PC-9 (cell line): Measurements from ENCODE around the gene NADSYN1. TPM values are rescaled to one million over a fixed set of nuclear protein-coding genes. Genes with fewer than 3 reads are reported as not detected.
"Not testable (repeated sequence)": the region's sequence is repeated elsewhere in the genome, so short reads cannot be mapped to it uniquely, and the experiment has no call there.

Source experiments
- BruUV-seq: library from RNA; stranded (reverse); fragments of 400-500 nt; replicated peaks from 2 replicates; lab custom pipeline; 2021; lab: Mats Ljungman, UMichigan
- CTCF ChIA-PET: fragments of 300-600 bp; sonication (Branson Sonifier 250); formaldehyde crosslinking; loops from one replicate; lab custom pipeline; 2022; ENCODE audit warnings: antibody characterized with exemption; lab: Charles Lee
- POLR2A ChIA-PET: fragments of 300-600 bp; sonication (Branson Sonifier 250); formaldehyde crosslinking; loops from one replicate; lab custom pipeline; 2022; ENCODE audit warnings: antibody characterized with exemption; ENCODE audit not compliant: unreplicated experiment; lab: Charles Lee
- DNase-seq, 2 experiments: peaks; one replicate each; pipeline versions ENCODE4 v3.0.0 to v3.0.0-alpha.2; 2015 to 2022; ENCODE audit warnings: mixed read lengths in 1 of 2
- H2AFZ ChIP-seq: fragments of 200-600 bp; sonication (generic); 2 replicates; pipeline ENCODE4 v1.8.1; 2017; ENCODE audit warnings: antibody characterized with exemption
- H3F3A ChIP-seq: fragments of 200-600 bp; sonication (generic); 2 replicates; pipeline ENCODE4 v1.8.1; 2017; ENCODE audit warnings: antibody characterized with exemption, mild to moderate bottlenecking, low read depth; ENCODE audit not compliant: insufficient read depth
- H3K27ac ChIP-seq: fragments of 200-600 bp; sonication (generic); 2 replicates; pipeline ENCODE4 v1.6.1; 2016; ENCODE audit warnings: mixed run types
- H3K27me3 ChIP-seq: fragments of 200-600 bp; sonication (generic); 2 replicates; pipeline ENCODE4 v1.6.1; 2016; ENCODE audit warnings: low read depth, mixed run types; ENCODE audit not compliant: insufficient read depth
- H3K36me3 ChIP-seq: fragments of 200-600 bp; sonication (generic); 2 replicates; pipeline ENCODE4 v1.6.1; 2016; ENCODE audit warnings: low read depth, mixed run types
- H3K4me1 ChIP-seq: fragments of 200-600 bp; sonication (generic); replicated peaks from 2 replicates; pipeline ENCODE4 v1.6.1; 2016; ENCODE audit warnings: mixed run types; ENCODE audit not compliant: insufficient read depth
- H3K4me2 ChIP-seq: fragments of 200-600 bp; sonication (generic); 2 replicates; pipeline ENCODE4 v1.6.1; 2017; ENCODE audit warnings: mixed run types
- H3K4me3 ChIP-seq: fragments of 200-600 bp; sonication (generic); 2 replicates; pipeline ENCODE4 v1.6.1; 2016; ENCODE audit warnings: mixed run types
- H3K79me2 ChIP-seq: fragments of 200-600 bp; sonication (generic); 2 replicates; pipeline ENCODE4 v1.6.1; 2017; ENCODE audit warnings: low read depth, mixed run types
- H3K9me2 ChIP-seq: fragments of 200-600 bp; sonication (generic); 2 replicates; pipeline ENCODE4 v1.8.1; 2017; ENCODE audit warnings: mild to moderate bottlenecking; ENCODE audit not compliant: insufficient read depth
- H3K9me3 ChIP-seq: fragments of 200-600 bp; sonication (generic); 2 replicates; pipeline ENCODE4 v1.8.1; 2016; ENCODE audit warnings: low read depth; ENCODE audit not compliant: insufficient read depth
- H4K20me1 ChIP-seq: fragments of 200-600 bp; sonication (generic); 2 replicates; pipeline ENCODE4 v1.8.1; 2017; ENCODE audit not compliant: insufficient read depth
- EZH2 ChIP-seq: fragments of 200-600 bp; sonication (generic); IDR thresholded peaks from 2 replicates; pipeline ENCODE4 v1.8.0; 2017; ENCODE audit warnings: antibody characterized with exemption, low read depth
- intact Hi-C: fragments of 100-400 bp; cut with micrococcal nuclease; formaldehyde crosslinking; loops from one replicate; pipeline ENCODE4 v1.10.0; 2022; ENCODE audit not compliant: unreplicated experiment
- total RNA-seq: library from RNA; stranded (reverse); gene quantifications from 2 replicates; pipeline ENCODE4 v1.2.3, GENCODE V29; 2021
- TF ChIP-seq, protein P1 (sequence below): fragments of 200-600 bp; sonication (generic); conservative IDR thresholded peaks from 2 replicates; pipeline ENCODE4 v1.6.1; 2017; ENCODE audit warnings: mixed run types, antibody characterized with exemption, mild to moderate bottlenecking, moderate library complexity

NADSYN1 gene
- total RNA-seq, 1 experiment from 2014 or later = 118 TPM

DNA sequence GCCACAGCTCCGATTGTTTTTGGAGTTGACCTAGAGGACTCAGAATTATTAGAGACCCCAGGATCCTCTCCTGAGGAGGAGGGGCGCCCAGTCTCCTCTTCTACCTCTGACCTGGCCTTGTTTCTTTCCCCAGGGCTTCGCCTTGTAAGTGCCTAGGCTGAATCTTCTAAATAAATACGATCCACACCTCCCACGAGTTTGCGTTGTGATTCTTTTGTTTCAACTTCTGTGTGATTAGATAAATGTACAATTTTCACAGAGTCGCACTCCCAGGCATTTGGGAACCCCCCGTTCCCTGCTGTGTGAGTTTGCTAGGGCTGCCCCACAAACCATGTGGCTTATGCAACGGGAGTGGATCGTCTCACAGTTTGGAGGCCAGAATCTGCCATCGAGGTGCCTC lies 86.0 kb downstream of the NADSYN1 start:
- H2AFZ ChIP-seq = no peak overlapping the region
- no peaks in the 10 kb centered on the region for H3K27me3 ChIP-seq
- no peaks in the 10 kb centered on the region for H4K20me1 ChIP-seq
- H3K4me2 ChIP-seq = no peak overlapping the region
- H3K36me3 ChIP-seq = no peaks in the 10 kb centered on the region
- no peak overlapping the region for H3K27ac ChIP-seq
- no peak for DNase-seq
- 0 out of 2 replicates have a peak, but pooled peaks cover 5% of the 10 kb centered on the region for H3K4me1 ChIP-seq
- H3K9me3 ChIP-seq = no peaks in the 10 kb centered on the region
- intact Hi-C loops = no loop called here
- POLR2A ChIA-PET = no interaction called here
- BruUV-seq = no TSS peak
- no peaks in the 10 kb centered on the region for H3F3A ChIP-seq
- no peak for TF ChIP-seq EZH2
- TF ChIP-seq, protein P1, sequence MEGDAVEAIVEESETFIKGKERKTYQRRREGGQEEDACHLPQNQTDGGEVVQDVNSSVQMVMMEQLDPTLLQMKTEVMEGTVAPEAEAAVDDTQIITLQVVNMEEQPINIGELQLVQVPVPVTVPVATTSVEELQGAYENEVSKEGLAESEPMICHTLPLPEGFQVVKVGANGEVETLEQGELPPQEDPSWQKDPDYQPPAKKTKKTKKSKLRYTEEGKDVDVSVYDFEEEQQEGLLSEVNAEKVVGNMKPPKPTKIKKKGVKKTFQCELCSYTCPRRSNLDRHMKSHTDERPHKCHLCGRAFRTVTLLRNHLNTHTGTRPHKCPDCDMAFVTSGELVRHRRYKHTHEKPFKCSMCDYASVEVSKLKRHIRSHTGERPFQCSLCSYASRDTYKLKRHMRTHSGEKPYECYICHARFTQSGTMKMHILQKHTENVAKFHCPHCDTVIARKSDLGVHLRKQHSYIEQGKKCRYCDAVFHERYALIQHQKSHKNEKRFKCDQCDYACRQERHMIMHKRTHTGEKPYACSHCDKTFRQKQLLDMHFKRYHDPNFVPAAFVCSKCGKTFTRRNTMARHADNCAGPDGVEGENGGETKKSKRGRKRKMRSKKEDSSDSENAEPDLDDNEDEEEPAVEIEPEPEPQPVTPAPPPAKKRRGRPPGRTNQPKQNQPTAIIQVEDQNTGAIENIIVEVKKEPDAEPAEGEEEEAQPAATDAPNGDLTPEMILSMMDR = no peak
- H3K79me2 ChIP-seq = no peaks in the 10 kb centered on the region
- no peak overlapping the region for H3K4me3 ChIP-seq
- CTCF ChIA-PET = no interaction called here
- no peaks in the 10 kb centered on the region for H3K9me2 ChIP-seq

DNA sequence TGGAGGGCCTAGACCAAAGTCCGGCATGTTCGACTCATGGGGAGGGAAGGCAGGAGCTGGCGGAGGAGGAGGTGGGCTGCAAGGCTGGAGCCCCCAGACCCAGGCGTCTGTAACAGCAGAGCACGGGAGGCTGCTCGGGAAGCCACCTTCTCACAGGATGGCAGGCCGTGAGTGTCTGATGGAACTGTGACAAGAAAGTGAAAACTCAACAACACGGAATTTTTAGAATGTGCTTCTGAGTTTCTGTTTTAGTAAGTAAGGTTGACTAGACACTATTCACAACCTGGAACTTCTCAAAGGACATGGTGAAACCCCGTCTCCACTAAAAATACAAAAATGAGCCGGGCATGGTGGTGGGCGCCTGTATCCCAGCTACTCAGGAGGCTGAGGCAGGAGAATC lies 87.0 kb downstream of the NADSYN1 start:
- CTCF ChIA-PET, H3K4me1 ChIP-seq, H3K79me2 ChIP-seq, H2AFZ ChIP-seq, BruUV-seq, H3K27me3 ChIP-seq, H3K27ac ChIP-seq, H4K20me1 ChIP-seq, H3K36me3 ChIP-seq, POLR2A ChIA-PET, H3K9me2 ChIP-seq, intact Hi-C loops, H3K4me3 ChIP-seq, H3K4me2 ChIP-seq, H3F3A ChIP-seq, DNase-seq, H3K9me3 ChIP-seq: not testable (repeated sequence)

DNA sequence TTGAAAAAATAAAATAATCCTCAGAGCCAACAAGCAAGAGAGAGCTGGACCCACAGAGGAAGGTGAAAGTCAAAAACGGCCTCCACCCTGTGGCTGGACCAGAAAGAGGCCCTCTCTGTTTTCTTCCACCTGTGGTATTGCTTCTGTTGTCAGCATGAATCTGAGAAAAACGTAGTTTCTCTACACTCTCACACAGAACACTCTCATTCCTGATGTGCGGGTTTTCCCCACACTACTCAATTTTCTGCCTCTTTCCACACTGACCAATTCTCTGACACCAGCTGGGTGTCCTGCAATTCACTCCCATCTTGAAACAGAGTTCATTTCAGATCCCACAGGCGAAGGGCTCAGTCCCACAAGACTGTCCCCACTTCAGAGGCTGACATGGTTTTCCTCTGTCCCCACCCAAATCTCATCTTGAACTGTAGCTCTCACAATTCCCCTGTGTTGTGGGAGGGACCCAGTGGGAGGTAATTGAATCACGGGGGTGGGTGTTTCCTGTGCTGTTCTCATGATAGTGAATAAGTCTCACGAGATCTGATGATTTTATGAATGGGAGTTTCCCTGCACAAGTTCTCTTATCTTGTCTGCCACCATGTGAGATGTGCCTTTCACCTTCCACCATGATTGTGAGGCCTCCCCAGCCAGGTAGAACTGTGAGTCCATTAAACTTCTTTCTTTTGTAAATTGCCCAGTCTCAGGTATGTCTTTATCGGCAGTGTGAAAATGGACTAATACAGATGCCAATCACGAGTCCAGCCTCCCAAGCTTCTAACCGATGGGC lies 87.7 kb downstream of the NADSYN1 start:
- POLR2A ChIA-PET, H3K36me3 ChIP-seq, CTCF ChIA-PET, H3K27me3 ChIP-seq, DNase-seq, H3K79me2 ChIP-seq, H3K4me3 ChIP-seq, H4K20me1 ChIP-seq, BruUV-seq, H3K4me1 ChIP-seq, H3K27ac ChIP-seq, H2AFZ ChIP-seq, H3F3A ChIP-seq, H3K9me3 ChIP-seq, intact Hi-C loops, H3K9me2 ChIP-seq, H3K4me2 ChIP-seq: not testable (repeated sequence)

DNA sequence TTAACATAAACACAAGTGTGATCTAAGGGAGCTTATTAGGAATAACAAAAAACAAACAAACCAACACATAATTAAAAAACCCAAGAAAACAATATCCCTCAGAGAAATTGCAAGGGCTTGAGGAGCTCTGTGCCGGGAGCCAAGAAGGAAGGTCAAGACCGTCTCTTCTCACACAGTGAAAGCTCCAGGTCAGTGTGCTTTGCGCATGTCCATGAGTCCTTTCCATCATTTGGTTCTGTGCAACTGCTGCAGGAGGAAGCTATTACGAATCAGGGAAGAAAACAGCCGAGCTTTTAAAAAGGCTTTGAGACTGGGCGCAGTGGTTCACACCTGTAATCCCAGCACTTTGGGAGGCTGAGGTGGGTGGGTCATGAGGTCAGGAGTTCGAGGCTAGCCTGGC lies 89.4 kb downstream of the NADSYN1 start:
- H4K20me1 ChIP-seq = no peaks in the 10 kb centered on the region
- H3K4me3 ChIP-seq = no peak overlapping the region
- no peak overlapping the region for H3K4me2 ChIP-seq
- ChIA-PET CTCF (no interaction called here), POLR2A (interaction anchor here (0.7 kb wide), 1 partner anchor 110 kb away, joined by 3 read pairs; no protein-coding TSS in a partner anchor)
- peaks cover 19% of the 10 kb centered on the region for H3K27me3 ChIP-seq
- no TSS peak for BruUV-seq
- no peak for TF ChIP-seq EZH2
- TF ChIP-seq, protein P1 = no peak
- no peaks in the 10 kb centered on the region for H3K9me2 ChIP-seq
- H3K36me3 ChIP-seq = no peaks in the 10 kb centered on the region
- intact Hi-C loops = no loop called here
- no peaks in the 10 kb centered on the region for H3K79me2 ChIP-seq
- no peak overlapping the region for H2AFZ ChIP-seq
- no peak for DNase-seq
- H3F3A ChIP-seq = no peaks in the 10 kb centered on the region
- no peak overlapping the region for H3K27ac ChIP-seq
- H3K9me3 ChIP-seq = no peaks in the 10 kb centered on the region
- H3K4me1 ChIP-seq = 0 out of 2 replicates have a peak, but pooled peaks cover 5% of the 10 kb centered on the region
